ENCODE results near the gene SIRPB2. TPM values are rescaled to one million over a fixed set of nuclear protein-coding genes. Genes with fewer than 3 reads are reported as not detected.

SIRPB2 gene
- total and polyA plus RNA-seq, 3 experiments from 2014 or later: not detected

DNA sequence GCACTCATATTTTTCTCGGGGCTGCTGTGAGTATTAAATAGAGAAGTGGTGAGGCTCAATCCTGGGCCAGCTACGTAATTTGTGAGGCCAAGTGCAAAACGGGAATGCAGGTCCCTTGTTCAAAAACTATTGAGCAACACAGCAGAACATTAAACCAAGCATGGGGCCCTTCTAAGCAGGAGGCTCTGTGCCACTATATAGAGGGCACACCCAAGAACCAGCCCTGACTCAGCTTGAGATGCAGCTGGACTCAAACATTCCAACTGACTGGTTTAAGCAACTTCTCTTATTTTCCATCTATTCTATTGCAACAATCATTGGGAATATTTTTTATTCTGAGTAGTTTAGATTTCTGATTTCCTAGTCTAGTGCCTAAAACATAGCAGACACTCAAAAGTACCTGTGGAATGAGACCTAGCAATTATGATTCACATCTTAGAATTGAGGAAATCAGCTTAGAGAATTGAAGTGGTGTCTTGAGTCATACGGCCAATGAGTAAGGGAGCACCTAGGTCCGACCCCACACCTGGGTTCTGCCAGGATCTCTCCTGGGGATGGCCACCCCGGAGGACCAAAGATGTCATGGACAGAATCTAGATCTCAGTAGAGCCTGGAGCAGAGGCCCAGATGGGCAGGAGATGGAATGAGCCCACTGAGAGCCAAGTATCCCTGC is 1.3 kb downstream of the SIRPB2 start:
- H3K36me3 Mint-ChIP-seq: no peaks in the 10 kb centered on the region
- peaks cover 14 to 63% of the 10 kb centered on the region in 2 donors for H3K27me3 Mint-ChIP-seq
- H3K4me1 ChIP-seq (ENCODE audit: insufficient read depth, low read length): no peaks in the 10 kb centered on the region
- no peaks in the 10 kb centered on the region for H3K27me3 ChIP-seq (ENCODE audit: insufficient read depth, low read length, poor library complexity, severe bottlenecking)
- ChIA-PET POLR2A (no interaction called here), CTCF (interaction anchor here (0.9 to 1.5 kb wide), 2 partner anchors 13 to 14 kb away, joined by 3 to 4 read pairs; no protein-coding TSS in a partner anchor)
- H3K9me3 ChIP-seq (ENCODE audit: low read length): no peaks in the 10 kb centered on the region
- H3K4me1 Mint-ChIP-seq: no peaks in the 10 kb centered on the region
- no peaks in the 10 kb centered on the region for H3K36me3 ChIP-seq (ENCODE audit: insufficient read depth, low read length)
- no peak overlapping the region for H3K27ac ChIP-seq (ENCODE audit: low read depth, low read length)
- no peak for DNase-seq
- peaks cover 0 to 5% (median 0%) of the 10 kb centered on the region in 5 donors for H3K9me3 Mint-ChIP-seq
- H3K27ac Mint-ChIP-seq: no peak overlapping the region
- no peak overlapping the region for H3K4me3 Mint-ChIP-seq
- H3K4me3 ChIP-seq (ENCODE audit: low read length): no peak overlapping the region

DNA sequence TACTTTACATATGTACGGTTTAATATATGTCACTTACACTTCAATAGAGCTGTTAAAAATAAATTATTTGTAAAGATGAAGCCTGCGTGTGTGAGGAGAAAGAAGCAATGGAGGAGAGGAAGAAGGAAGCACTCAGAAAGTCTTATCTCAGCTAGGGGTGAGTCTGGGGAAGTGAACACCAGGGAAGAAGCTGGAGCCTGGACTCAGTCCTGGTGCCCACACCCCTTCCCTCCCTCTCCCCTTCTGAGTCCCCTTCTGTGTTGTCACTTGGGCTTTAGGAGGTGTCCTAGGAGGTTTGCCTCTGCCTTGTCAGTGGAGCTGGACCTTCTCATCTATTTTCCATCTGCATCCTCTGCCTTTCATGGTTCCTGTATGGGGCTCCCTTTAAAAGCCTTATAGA is 1.9 kb downstream of the SIRPB2 start:
- no peaks in the 10 kb centered on the region for H3K36me3 ChIP-seq (ENCODE audit: insufficient read depth, low read length)
- Mint-ChIP-seq H3K4me1 (no peaks in the 10 kb centered on the region), H3K36me3 (no peaks in the 10 kb centered on the region), H3K27ac (no peak overlapping the region), H3K9me3 (peaks cover 0 to 5% (median 0%) of the 10 kb centered on the region in 5 donors), H3K27me3 (peaks cover 16 to 66% of the 10 kb centered on the region in 2 donors), H3K4me3 (no peak overlapping the region)
- no peaks in the 10 kb centered on the region for H3K4me1 ChIP-seq (ENCODE audit: insufficient read depth, low read length)
- H3K27ac ChIP-seq (ENCODE audit: low read depth, low read length): no peak overlapping the region
- DNase-seq: no peak
- no peak overlapping the region for H3K4me3 ChIP-seq (ENCODE audit: low read length)
- no peaks in the 10 kb centered on the region for H3K9me3 ChIP-seq (ENCODE audit: low read length)
- POLR2A ChIA-PET: no interaction called here
- no peaks in the 10 kb centered on the region for H3K27me3 ChIP-seq (ENCODE audit: insufficient read depth, low read length, poor library complexity, severe bottlenecking)
- CTCF ChIA-PET: interaction anchor here (1.5 kb wide), 1 partner anchor 15 kb away, joined by 4 read pairs; no protein-coding TSS in a partner anchor

DNA sequence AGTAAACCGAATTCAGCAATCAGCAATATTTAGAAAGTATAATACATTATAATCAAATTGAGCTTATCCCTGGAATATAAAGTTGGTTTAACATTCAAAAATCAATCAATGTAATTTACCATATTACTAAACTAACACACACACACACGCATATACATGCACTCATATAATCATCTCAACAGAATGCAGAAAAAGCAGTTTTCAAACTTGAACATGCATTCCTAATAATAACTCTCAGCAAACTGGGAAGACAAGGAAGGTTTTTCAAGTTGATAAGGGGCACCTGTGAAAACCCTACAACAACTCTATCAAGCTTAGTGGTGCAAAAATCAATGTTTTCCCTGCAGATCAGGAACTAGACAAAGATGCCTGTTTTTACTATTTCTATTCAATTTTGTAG is 4.7 kb downstream of the SIRPB2 start:
- Mint-ChIP-seq H3K27me3 (peaks cover 32 to 79% of the 10 kb centered on the region in 2 donors), H3K27ac (no peak overlapping the region), H3K9me3 (peaks cover 0 to 5% (median 0%) of the 10 kb centered on the region in 5 donors), H3K36me3 (no peaks in the 10 kb centered on the region), H3K4me3 (no peak overlapping the region), H3K4me1 (no peaks in the 10 kb centered on the region)
- H3K9me3 ChIP-seq (ENCODE audit: low read length): no peaks in the 10 kb centered on the region
- DNase-seq: no peak
- ChIA-PET CTCF (no interaction called here), POLR2A (no interaction called here)
- H3K4me1 ChIP-seq (ENCODE audit: insufficient read depth, low read length): no peaks in the 10 kb centered on the region
- H3K4me3 ChIP-seq (ENCODE audit: low read length): no peak overlapping the region
- no peaks in the 10 kb centered on the region for H3K36me3 ChIP-seq (ENCODE audit: insufficient read depth, low read length)
- H3K27me3 ChIP-seq (ENCODE audit: insufficient read depth, low read length, poor library complexity, severe bottlenecking): peaks cover 7% of the 10 kb centered on the region
- H3K27ac ChIP-seq (ENCODE audit: low read depth, low read length): no peak overlapping the region

- no peak overlapping the region for H3K4me3 ChIP-seq (ENCODE audit: low read length)
- H3K27me3 ChIP-seq (ENCODE audit: insufficient read depth, low read length, poor library complexity, severe bottlenecking): peaks cover 7% of the 10 kb centered on the region
- no peaks in the 10 kb centered on the region for H3K36me3 ChIP-seq (ENCODE audit: insufficient read depth, low read length)
- peaks cover 23 to 80% of the 10 kb centered on the region in 2 donors for H3K27me3 Mint-ChIP-seq
- H3K4me3 Mint-ChIP-seq: no peak overlapping the region
- CTCF ChIA-PET: no interaction called here
- H3K9me3 Mint-ChIP-seq: peaks cover 0 to 5% (median 0%) of the 10 kb centered on the region in 5 donors
- no peaks in the 10 kb centered on the region for H3K9me3 ChIP-seq (ENCODE audit: low read length)
- no peaks in the 10 kb centered on the region for H3K36me3 Mint-ChIP-seq
- POLR2A ChIA-PET: no interaction called here
- no peak for DNase-seq
- H3K4me1 Mint-ChIP-seq: no peaks in the 10 kb centered on the region
- no peaks in the 10 kb centered on the region for H3K4me1 ChIP-seq (ENCODE audit: insufficient read depth, low read length)
- peak overlapping the region in 1 of 8 donors; percentile 22 for H3K27ac Mint-ChIP-seq
- no peak overlapping the region for H3K27ac ChIP-seq (ENCODE audit: low read depth, low read length)
Observed at GRCh38 chr20:1484438-1485116, 6.6 kb downstream of the SIRPB2 start.

DNA sequence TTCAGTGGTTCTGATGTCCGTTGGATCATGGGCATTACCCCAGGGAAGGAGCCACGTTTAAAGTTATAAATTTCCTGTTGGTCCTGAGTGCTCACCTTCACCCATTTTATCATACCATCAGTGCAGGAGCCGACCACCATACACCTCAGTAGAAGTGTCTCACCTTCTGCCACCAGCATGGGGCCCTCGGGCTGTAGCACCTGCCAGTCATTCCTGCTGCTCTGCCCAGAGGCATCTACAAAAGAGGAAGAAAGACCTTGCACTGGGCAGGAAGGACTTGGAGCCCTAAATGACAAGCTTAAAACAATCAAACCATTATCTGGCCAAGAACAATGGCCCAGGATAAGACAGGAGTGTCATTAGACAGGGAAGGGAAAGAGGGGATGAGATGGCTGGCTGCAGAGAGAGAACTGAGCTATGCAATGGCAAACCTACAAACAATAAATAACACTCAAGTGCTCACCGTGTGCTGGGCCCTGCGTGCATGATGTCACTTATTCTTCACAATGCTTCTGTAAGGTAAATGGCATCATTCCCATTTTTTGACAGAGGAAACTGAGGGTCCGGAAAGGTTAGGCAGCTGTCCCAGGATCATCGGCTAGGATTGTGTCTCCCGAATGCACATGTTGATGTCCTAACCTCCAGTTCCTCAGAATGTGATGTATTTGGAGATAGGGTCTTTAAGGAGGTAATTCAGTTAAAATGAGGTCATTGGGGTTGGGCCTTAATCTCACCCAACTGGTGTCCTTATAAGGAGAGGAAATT is 11.2 kb downstream of the SIRPB2 start:
- ChIA-PET CTCF (no interaction called here), POLR2A (no interaction called here)
- H3K4me3 ChIP-seq (ENCODE audit: low read length): no peak overlapping the region
- peaks cover 7% of the 10 kb centered on the region for H3K27me3 ChIP-seq (ENCODE audit: insufficient read depth, low read length, poor library complexity, severe bottlenecking)
- H3K4me1 ChIP-seq (ENCODE audit: insufficient read depth, low read length): no peaks in the 10 kb centered on the region
- Mint-ChIP-seq H3K36me3 (no peaks in the 10 kb centered on the region), H3K27ac (no peak overlapping the region), H3K4me1 (no peaks in the 10 kb centered on the region), H3K27me3 (peaks cover 27 to 77% of the 10 kb centered on the region in 2 donors), H3K9me3 (no peaks in the 10 kb centered on the region), H3K4me3 (no peak overlapping the region)
- no peak overlapping the region for H3K27ac ChIP-seq (ENCODE audit: low read depth, low read length)
- DNase-seq: no peak
- H3K36me3 ChIP-seq (ENCODE audit: insufficient read depth, low read length): no peaks in the 10 kb centered on the region
- H3K9me3 ChIP-seq (ENCODE audit: low read length): no peaks in the 10 kb centered on the region

GRCh38 chr20:1478566-1478965 is 12.7 kb downstream of the SIRPB2 start:
- no peak for DNase-seq
- Histone ChIP-seq H3K4me1 (ENCODE audit: insufficient read depth, low read length) (no peaks in the 10 kb centered on the region), H3K36me3 (ENCODE audit: insufficient read depth, low read length) (no peaks in the 10 kb centered on the region), H3K4me3 (ENCODE audit: low read length) (no peak overlapping the region), H3K27ac (ENCODE audit: low read depth, low read length) (no peak overlapping the region), H3K27me3 (ENCODE audit: insufficient read depth, low read length, poor library complexity, severe bottlenecking) (peaks cover 2% of the 10 kb centered on the region), H3K9me3 (ENCODE audit: low read length) (no peaks in the 10 kb centered on the region)
- Mint-ChIP-seq H3K4me3 (no peak overlapping the region), H3K9me3 (no peaks in the 10 kb centered on the region), H3K27ac (no peak overlapping the region), H3K36me3 (no peaks in the 10 kb centered on the region), H3K27me3 (peaks cover 23 to 69% of the 10 kb centered on the region in 2 donors), H3K4me1 (no peaks in the 10 kb centered on the region)
- CTCF ChIA-PET: no interaction called here
- POLR2A ChIA-PET: no interaction called here

DNA sequence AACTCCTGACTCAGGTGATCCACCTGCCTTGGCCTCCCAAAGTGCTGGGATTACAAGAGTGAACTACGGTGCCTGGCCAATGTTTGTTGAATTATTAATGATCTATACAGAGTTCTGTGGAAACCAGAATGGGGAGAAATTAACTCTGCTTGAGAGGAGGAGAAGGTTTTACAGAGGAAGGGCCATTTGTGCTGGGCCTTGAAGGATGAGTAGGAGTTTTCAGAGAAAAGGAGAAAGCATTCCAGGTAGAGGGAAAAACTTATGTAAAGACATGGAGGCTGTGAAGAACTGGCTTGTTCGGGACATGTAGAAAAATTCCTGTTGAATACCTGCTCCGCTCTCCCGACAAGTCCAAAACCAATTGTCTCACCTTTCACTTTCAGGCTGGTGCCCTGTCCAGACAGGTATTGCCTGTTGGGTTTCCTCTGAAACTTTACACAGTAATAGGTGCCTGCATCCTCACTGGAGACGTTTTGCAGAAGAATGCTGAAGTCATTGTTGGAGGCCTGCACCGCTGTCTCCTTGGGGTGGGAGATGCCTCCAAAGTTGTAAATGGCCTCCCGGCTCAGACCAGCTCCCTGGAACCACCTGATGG is 13.2 kb downstream of the SIRPB2 start:
- Mint-ChIP-seq H3K27ac (no peak overlapping the region), H3K36me3 (no peaks in the 10 kb centered on the region), H3K4me1 (no peaks in the 10 kb centered on the region), H3K27me3 (peaks cover 18 to 63% of the 10 kb centered on the region in 2 donors), H3K9me3 (no peaks in the 10 kb centered on the region), H3K4me3 (no peak overlapping the region)
- no peaks in the 10 kb centered on the region for H3K4me1 ChIP-seq (ENCODE audit: insufficient read depth, low read length)
- no peaks in the 10 kb centered on the region for H3K36me3 ChIP-seq (ENCODE audit: insufficient read depth, low read length)
- CTCF ChIA-PET: no interaction called here
- no peaks in the 10 kb centered on the region for H3K9me3 ChIP-seq (ENCODE audit: low read length)
- POLR2A ChIA-PET: no interaction called here
- no peaks in the 10 kb centered on the region for H3K27me3 ChIP-seq (ENCODE audit: insufficient read depth, low read length, poor library complexity, severe bottlenecking)
- H3K4me3 ChIP-seq (ENCODE audit: low read length): no peak overlapping the region
- DNase-seq: no peak
- H3K27ac ChIP-seq (ENCODE audit: low read depth, low read length): no peak overlapping the region
